CD4-positive, alpha-beta T cell treated with Interleukin-12 subunit alpha and Interleukin-12 subunit beta, for 1 hour (primary cell): ENCODE results near the gene SEM1.
A peak's percentile ranks its signal among the peaks of the same experiment; 100 is the strongest.
"Not testable (repeated sequence)": the region's sequence is repeated elsewhere in the genome, so short reads cannot be mapped to it uniquely, and the experiment has no call there.

ENCODE experiments used
- DNase-seq: peaks from one replicate; pipeline ENCODE4 v3.0.0-alpha.2; 2020

Gene SEM1

DNA sequence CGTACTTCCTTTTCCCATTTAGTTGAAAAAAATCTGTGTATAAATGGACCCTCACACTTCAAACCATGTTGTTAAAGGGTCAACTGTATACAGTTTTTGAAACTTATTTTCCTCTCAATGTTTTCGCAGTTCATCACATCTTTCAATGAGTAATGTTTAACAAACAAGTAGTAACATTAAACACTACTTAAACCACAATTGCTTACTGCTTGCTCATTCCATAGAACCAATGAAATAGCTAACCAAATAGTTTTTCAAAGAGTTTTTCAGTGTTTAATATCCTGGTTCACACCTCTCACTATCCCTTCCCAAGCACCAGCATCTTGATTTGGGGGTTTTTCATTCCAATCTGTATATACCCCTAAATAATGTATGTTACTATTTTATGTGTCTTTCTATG, 9.1 kb downstream of the SEM1 start:
- no peak for DNase-seq

DNA sequence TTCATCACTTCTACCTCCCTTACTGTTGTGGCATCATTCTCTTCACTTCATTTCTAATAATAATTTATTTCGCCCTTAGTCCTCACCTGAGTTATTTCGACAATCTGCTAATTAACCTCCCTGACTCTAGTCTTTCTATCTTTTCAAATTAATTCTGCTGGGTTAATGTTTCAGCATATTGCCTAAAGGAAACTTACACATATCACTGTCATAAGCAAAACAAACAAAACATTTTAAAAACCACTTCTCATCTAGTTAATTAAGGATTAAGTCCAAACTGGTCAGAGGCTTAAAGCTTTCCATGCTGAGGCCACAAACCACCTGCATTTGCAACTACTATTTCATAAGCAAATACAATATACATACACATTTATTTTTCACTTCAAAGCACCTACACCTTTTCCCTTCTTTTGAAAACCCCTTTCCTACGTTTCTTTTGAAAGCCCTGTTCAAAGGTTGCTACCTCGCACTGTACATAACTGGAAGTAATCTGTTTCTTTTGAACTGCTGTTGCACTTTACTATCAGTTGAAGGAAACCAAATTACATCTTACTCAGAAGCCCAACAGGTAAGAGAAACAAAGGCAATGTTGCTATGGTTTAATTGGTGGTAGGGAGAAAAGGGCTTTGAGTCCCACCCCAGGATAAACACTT, 10.3 kb downstream of the SEM1 start:
- DNase-seq, result no peak

DNA sequence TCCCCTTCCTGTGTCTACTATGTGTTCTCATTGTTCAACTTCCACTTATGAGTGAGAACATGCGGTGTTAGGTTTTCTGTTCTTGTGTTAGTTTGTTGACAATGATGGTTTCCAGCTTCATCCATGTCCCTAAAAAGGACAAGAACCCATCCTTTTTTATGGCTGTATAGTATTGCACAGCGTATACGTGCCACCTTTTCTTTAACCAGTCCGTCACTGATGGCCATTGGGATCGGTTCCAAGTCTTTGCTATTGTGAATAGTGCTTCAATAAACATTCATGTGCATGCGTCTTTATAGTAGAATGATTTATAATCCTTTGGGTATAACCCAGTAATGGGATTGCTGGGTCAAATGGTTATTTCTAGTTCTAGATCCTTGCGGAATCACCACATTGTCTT, 11.2 kb downstream of the SEM1 start:
- not testable (repeated sequence) for DNase-seq

DNA sequence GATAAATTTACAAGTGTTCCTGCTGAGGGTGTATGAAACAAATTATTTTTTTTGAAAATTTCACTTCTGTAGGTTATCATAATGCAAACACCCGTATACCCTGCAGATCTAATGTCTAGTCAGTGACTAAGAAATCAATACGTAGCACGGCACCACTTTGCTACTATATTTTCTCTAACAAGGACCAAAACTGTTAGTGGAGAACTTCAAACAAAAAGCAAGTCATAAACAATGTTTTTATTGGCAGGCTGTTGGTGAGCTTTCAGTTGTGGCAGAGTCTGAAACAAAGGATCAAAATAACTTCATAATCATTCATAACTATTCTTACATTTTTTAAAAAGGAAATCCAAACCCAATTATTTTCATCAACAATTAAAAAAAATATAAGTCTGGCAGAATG, 11.8 kb downstream of the SEM1 start:
- no peak for DNase-seq

DNA sequence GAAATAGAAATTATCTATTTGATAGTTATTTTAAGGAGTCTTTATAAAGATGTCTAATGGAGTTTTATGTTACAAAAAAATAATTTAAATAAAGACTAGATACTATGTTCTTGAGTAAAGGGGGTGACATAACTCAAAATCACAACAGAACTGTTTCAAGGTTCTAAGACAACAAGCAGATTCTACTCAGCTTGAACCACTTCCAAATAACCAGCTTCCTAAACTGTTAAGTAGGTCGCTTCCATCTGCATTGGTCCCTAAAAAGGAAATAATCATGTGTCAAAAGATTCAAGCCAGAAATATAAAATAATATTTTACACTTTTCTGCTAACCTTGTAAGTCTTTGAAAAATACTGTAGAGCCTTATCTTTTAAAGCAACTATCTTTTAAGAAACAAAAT, 14.1 kb downstream of the SEM1 start:
- DNase-seq, result no peak

DNA sequence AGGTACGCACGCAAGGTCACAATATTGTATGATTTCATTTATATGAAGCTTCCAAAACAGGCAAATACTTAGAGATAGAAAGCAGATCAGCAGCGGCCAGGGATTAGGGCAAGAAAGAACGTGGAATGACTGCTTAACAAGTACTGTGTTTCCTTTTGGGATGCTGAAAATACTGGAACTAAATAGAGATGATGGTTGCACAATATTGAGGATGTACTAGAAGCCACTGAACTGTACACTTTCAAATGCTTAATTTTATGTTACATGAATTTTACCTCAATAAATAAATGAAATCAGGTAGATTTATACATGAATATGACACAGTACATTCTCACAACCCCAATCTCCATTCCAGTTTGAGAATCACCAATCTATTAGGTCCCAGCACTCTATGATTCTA, 15.6 kb downstream of the SEM1 start:
- no peak for DNase-seq

DNA sequence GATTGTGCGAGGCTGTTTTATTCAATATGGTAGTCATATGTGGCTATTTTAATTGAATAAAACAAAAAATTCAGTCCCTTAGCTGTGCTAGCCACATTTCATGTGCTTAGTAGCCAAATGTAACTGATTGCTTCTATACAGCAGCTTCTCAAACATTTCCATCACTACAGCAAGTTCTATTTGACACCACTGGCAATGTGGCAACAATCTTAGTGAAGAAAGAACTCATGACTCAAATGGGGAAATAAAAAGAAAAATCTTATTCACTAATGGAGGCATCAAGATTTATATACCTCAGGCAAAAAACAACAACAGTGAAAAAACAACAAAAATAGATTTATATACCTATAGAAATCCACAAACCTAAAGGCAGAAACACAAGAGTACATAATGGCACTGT, 17.9 kb downstream of the SEM1 start:
- DNase-seq, result no peak

DNA sequence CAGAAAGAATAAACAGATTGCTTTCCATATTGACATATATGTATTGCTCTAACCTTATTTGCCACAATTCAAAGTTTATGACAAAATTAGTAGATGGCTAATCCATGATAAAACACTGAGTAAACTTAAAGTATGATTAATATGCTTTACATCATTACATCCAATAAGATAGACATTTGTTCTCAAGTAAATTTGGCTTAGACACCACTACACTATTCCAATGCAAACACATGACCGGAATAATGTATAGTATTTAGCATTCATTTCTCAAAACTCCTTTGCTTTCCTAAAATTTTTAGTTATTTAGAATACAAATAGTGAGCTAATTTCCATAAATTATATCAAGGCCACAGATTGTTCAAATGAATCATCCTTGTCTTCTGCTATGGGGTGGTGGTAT, 20.2 kb downstream of the SEM1 start:
- DNase-seq, result no peak

DNA sequence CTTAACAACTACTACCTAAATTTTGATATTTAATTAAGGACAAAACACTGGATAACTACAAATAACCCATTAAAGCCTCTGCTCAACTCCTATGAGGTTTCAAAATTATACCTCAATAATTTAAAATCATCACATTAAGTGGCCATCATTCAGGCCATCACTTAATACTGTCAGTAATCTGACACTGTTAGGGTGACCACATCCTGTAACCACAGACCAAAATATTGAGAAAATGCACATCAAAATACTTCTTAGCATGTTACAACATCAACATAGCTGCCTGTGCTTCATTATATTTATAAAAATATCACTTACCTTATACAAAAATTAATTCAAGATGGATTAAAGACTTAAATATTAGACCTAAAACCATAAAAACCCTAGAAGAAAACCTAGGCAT, 23.3 kb downstream of the SEM1 start:
- no peak for DNase-seq

DNA sequence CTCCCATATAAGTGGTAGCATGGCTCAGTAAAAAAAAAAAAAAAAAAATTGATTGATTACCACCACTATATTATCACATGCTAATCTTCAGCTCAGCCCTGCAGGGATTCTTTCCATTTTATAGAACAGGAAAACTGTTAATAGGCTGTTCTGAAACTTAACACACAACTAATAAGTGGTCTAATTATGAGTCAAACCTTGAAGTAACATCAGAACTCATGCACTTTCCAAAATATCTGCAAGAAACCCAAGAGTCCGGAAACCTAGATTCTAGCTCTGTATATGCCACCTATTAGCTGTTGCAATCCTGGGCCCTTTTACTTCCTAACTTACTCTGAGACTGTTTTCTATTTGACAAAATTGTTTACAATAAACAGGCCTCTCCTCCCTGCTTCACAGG, 23.9 kb downstream of the SEM1 start:
- no peak for DNase-seq

DNA sequence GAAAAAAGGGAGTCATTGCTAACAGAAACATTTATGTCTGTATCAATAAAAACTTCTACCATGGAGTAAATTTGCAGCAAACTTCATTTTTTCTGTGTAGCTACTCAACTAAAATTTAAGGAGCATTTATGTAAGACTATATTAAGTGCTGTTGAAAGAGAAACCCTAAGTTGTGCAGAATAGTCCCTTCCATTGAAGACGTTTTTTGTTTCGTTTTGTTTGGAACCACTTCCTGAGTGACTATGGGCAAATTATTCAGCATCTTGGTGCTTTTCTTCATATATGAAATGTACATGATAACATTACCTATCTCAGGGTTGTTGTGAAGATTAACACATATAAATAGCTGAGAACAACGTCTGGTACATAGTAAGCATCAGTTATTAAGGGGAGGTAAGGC, 24.3 kb downstream of the SEM1 start:
- peak; percentile 18 for DNase-seq

DNA sequence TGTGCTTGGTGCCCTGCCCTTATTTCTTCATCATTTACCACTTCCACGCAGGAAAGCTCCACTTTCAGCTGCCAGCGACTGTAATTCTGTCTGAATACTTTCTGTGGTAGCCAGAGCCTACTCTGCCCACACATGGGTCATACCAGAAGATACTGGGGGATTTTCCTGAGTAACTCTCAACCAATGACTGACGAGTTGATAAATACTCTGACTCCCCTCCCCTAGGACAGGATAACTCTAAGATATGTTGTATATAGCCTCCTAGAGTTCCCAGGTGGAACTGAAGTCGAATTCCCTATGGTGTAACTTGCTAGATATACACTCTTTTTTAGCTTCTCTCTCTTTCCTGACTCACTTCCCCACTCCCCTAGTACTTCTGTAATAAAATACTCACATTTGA, 29.8 kb downstream of the SEM1 start:
- no peak for DNase-seq

DNA sequence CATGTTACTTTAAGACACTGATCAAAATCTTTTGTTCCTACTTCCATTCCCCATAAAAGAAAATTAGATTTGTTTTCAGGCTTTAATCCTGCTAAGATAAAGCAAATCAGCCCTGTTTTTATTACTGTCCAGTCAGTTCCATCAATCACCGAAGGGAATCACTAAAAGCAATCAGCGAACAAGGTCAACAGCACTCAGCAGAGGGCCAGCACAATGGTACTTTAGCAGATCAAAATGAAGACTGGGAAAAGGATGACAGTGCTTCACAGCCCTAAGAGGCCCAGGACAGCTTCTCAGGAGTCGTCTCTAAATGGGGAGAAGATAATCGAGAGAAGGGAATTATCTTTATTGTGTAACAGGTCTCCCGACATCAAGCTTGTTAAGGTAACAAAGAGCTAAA, 32.7 kb downstream of the SEM1 start:
- DNase-seq, result no peak

DNA sequence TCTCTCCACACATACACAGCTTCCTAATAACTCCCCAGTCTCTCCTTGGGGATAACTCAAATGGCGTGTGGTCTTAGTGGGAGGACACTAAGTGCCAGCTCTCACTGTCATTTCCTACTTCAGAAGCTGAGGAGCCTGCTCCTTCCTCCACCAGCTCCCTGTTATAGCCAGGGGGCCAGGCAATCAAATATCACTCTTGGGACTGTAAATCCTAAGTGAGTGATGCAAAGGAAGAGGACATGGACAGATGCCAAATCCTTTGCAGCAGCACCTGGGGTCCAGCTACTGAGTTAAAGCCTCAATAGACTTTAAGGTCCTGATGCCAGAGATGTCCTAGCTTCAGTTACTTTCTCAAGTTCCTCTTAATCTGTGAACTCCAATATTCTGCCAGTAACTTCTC, 34.1 kb downstream of the SEM1 start:
- DNase-seq, result no peak

DNA sequence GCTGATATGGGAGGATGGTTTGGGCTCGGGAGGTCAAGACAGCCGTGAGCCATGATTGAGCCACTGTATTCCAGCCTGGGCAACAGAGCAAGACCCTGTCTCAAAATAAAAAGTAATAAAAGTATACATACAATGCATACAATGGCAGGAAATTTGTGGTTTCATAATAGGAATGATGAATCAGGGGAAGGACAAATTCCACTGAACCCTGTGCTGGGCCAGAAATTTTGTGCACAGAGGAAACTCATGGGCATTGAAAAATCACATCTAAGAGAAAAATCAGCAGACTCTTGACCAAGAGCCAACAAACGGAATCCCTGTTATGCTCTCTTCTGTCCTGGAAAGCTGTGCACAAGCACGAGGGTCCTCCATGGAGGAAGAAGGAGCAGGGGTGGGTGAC, 35.1 kb downstream of the SEM1 start:
- no peak for DNase-seq

DNA sequence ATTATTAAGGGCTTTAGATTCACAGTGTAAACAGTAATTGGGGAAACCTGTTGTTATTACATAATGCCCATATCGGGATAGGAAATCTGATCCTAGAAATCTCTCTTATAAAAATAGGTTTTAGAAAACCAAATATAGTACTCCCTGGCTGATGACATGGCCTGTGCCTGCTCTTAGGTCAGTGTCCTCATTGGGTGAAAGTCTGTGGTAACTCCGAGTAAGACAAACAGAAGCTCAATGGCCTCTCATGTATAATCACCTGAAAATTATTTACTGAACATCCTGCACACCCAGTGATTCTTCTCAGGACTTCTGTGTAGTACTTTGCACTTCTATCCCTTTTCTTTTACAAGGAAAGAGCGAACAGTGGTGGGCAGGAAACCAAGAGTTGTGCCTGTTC, 37.8 kb downstream of the SEM1 start:
- no peak for DNase-seq

DNA sequence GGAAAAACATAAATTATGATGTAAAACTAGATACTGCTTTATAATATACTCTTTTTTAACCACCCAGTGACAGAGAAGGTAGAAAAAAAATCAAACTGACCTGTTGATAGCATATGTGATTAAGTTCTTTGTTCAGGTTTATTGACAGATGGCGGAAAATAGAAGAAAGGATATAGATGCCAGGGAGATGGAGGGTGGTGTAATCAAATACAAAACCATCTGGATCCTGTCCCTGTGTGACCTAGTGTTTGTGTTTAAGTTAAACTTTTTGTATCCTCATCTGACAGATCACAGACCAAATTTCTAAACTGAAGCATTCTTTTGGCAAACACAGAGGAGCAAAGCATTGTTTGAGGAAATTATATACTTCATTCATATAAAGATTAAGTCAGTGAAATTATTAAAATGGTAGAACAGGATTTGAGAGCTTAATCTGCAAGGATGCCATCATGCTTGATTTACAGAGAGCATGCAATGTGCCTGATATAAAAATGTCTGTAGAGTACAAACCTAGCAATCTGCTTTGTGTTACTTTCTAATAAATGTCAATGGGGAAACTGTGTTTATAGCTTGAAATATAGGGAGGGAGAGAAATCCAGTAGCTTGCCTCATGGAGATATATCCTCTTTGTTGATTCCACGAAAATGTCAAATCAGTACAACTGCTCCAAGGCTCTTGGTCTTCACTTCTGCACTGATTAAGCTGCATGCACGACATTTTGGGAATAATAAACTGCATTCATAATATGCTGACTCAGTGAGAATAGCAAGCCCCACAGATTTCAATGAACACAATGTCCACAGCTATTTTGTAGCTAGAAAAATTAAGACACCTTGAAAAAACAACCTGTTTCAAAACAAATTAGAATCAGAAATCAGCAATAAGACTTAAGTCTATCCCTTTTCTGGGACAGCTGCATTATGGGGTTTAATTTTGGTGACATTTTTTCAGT, 39.0 kb downstream of the SEM1 start:
- no peak for DNase-seq

DNA sequence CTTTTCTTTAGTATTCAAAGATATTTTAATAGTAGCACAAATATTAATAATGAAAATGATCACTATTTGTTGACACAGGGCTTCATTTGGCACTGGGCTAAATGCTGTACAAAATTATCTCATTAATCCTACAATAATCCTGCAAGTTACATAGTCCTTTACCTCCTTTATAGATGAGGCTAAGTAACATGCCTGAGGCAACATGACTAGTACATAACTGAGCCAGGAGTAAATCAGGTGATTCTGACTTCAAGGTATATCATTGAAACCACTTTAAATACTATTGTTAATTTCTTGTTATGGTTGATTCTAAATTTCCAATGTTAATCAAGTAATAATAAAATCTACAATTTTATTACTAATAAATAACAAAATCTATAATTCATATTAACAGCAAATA, 39.8 kb downstream of the SEM1 start:
- DNase-seq, result no peak

DNA sequence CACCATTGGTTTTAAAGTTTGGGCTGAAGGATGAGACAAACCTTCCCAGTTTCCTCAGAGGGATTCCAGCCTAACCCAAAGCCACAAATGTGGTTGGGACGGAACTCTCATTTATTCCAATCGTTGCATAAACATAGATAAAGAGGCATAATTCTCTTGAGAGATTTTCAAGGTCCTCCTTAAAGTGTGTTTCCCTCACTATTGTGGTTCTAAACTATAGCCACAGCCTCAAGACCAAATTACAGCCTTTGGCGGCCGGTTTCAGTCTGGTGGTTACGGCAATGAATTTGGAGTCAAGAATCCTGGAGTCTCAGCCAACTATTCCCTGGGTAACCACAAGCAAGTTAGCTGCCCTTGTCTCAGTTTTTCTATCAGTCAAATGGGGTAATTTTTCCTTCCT, 42.6 kb downstream of the SEM1 start:
- DNase-seq, result no peak

DNA sequence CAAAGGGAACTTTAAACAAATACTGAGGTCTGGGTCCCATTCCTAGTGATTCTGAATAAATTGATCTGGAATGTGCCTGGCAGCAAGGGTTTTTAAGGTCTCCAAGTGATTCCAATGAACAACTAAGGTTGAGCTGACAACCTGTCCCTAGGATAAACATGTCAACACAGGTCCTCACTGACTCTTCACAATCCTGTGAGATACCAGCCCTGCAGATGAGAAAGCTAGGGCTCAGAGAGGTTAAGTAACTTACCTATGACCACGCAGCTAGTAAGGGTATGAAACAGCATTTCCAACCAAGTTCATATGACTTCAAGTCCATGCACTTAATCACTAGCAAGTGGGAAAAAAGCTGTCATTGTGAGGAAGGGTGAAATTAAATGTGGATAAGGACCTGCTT, 44.0 kb downstream of the SEM1 start:
- no peak for DNase-seq

DNA sequence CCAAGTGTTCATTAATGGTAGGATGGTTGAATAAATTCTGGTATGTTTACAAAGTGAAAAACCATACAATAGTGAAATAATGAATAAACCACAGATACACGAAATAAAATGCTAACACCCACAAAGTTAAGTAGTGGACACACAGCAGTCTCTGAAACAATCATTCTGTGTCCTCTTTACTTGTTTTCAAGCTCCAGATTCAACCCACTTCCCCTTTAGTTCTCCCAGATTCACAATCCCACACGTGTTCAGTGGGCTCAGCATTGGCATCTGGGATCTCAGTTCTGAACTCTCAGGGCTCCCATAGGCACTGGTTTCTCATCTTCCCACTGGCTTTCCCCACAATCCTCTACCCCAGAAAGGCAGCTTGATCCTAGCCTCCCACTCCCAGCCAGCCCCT, 44.9 kb downstream of the SEM1 start:
- DNase-seq, result no peak

DNA sequence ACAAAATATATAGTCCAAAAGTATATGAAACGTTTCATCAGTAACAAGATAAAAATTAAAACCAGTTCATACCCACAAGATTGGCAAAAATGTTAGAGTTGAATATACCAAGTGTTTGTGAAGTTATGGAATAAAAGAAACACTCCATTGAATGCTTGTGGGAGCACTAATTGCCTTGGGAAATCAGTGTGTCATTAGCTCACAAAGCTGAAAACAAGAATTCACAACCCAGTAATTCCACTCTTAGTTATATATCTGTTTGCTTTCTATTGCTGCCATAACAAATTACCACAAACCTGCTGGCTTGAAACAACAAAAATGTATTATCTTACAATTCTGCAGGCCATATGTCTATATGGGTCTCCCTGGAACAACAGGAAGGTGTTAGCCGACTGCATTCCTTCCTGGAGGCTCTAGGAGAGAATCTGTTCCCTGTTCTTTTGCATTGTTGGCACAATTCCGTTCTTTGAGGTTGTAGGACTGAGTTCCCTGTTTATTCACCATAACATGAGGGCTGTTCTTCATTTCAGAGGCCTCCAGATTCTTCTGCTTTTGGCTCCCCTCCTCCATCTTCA, 45.7 kb downstream of the SEM1 start:
- no peak for DNase-seq

DNA sequence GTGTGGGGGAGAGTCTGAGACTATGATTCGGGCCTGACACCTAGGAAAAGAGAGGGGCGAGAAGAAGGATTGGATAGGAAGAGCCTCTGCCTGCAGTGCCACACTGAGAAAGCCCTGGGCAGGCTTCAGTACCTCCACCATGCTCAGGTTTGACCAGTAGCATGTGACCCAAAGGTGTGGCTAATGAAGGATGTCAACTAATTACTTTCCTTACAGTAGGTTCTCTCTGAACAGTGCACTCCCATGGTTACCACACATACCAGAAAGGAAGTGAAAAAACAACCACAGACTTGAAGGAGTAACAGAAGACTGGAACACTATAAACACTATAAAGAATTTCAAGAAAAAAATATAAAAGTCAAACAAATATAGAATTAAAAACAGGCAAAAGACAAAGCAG, 46.2 kb downstream of the SEM1 start:
- no peak for DNase-seq

DNA sequence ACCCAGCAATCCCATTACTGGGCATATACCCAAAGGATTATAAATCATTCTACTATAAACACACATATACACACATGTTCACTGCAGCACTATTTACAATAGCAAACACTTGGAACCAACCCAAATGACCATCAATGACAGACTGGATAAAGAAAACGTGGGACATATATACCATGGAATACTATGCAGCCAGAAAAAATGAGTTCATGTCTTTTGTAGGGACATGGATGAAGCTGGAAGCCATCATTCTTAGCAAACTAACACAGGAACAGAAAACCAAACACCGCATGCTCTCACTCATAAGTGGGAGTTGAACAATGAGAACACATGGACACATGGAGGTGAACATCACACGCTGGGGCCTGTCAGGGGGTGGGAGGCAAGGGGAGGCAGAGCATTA, 47.5 kb downstream of the SEM1 start:
- DNase-seq, result not testable (repeated sequence)
